ENCODE measurements around the gene SLC38A9. TPM values are rescaled to one million over a fixed set of nuclear protein-coding genes. Genes with fewer than 3 reads are reported as not detected.

Gene SLC38A9
- total and polyA plus RNA-seq, 2 donors (not counting 1 experiment from before 2014, with no cell fraction given): 23.4 to 36.3 TPM

GRCh38 chr5:55650386-55650785, 61.7 kb downstream of the SLC38A9 start:
- H3K4me3 Mint-ChIP-seq: no peak overlapping the region
- H3K27me3 Mint-ChIP-seq: no peaks in the 10 kb centered on the region
- no peak for DNase-seq
- H4K20me1 ChIP-seq (ENCODE audit: control insufficient read depth, insufficient read depth, low read length, poor library complexity, severe bottlenecking): no peaks in the 10 kb centered on the region
- H3K9me3 Mint-ChIP-seq (ENCODE audit: insufficient read depth): no peaks in the 10 kb centered on the region
- H3K27ac ChIP-seq (ENCODE audit: low read length in 2 of 2): no peak overlapping the region
- CTCF ChIA-PET: interaction anchor here (1.6 kb wide), 1 partner anchor 41 kb away, joined by 3 read pairs; no protein-coding TSS in a partner anchor
- ATAC-seq (ENCODE audit: low read depth): no peak
- H3K27ac Mint-ChIP-seq: no peak overlapping the region
- H2AFZ ChIP-seq (ENCODE audit: insufficient read depth, low read depth, low read length, poor library complexity, severe bottlenecking): no peak overlapping the region
- POLR2A ChIA-PET: no interaction called here
- no peak overlapping the region for H3K9ac ChIP-seq (ENCODE audit: low read length)
- no peaks in the 10 kb centered on the region for H3K4me1 ChIP-seq (ENCODE audit: control insufficient read depth in 2 of 2, insufficient read depth in 2 of 2, low read length in 2 of 2)
- no peak overlapping the region for H3K4me2 ChIP-seq (replicated peaks; ENCODE audit: low read depth, low read length, poor library complexity, severe bottlenecking)
- H3K79me2 ChIP-seq (ENCODE audit: control insufficient read depth, insufficient read depth, low read length): no peaks in the 10 kb centered on the region
- intact Hi-C loops (cut with micrococcal nuclease): no loop called here
- H3K27me3 ChIP-seq (replicated peaks in 1 of 4; ENCODE audit: control extremely low read depth in 1 of 4, control insufficient read depth in 3 of 4, insufficient read depth in 4 of 4, low read length in 3 of 4): no peaks in the 10 kb centered on the region
- no peak overlapping the region for H3K4me3 ChIP-seq (ENCODE audit: control extremely low read depth in 1 of 5, extremely low read depth in 1 of 5, insufficient read depth in 1 of 5, low read depth in 2 of 5, low read length in 4 of 5)
- H3K36me3 ChIP-seq (replicated peaks in 1 of 2; ENCODE audit: control extremely low read depth in 1 of 2, control insufficient read depth in 1 of 2, extremely low read depth in 1 of 2, insufficient read depth in 2 of 2, low read length in 1 of 2): peaks cover 3 to 13% of the 10 kb centered on the region in 2 experiments
- no CpG with 5 or more reads among the region's 3 CpGs for WGBS (ENCODE audit: insufficient coverage)
- no peaks in the 10 kb centered on the region for H3K9me3 ChIP-seq (ENCODE audit: control extremely low read depth in 1 of 3, control insufficient read depth in 2 of 3, insufficient read depth in 1 of 3, low read length in 2 of 3)
- TF ChIP-seq CTCF (IDR thresholded peaks at IDR 0.05): no peak
- H3K4me1 Mint-ChIP-seq: no peaks in the 10 kb centered on the region

DNA sequence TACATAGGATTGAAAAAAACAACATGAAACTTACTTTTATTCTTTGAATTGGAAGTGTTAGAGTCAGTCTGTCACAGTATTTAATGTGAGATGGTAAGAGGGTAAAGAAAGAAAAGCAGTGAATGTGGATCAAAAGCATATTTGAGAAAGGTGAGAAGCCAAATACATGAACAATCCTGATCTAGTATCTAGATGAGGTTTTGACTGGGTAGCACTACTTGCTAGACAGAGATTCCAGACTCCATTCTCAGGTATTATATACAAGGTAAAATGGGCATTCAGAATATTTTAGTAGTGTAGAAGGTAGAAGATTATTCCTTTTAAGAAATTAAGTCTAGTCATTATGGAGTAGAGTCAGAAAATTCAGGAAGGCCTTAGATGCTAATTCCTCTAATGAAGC, 62.2 kb downstream of the SLC38A9 start:
- no peak overlapping the region for H3K27ac ChIP-seq (ENCODE audit: low read length in 2 of 2)
- H3K4me1 ChIP-seq (ENCODE audit: control insufficient read depth in 2 of 2, insufficient read depth in 2 of 2, low read length in 2 of 2): no peaks in the 10 kb centered on the region
- POLR2A ChIA-PET: no interaction called here
- H3K27me3 Mint-ChIP-seq: no peaks in the 10 kb centered on the region
- no peak overlapping the region for H3K9ac ChIP-seq (ENCODE audit: low read length)
- H3K9me3 Mint-ChIP-seq (ENCODE audit: insufficient read depth): no peaks in the 10 kb centered on the region
- H3K27ac Mint-ChIP-seq: no peak overlapping the region
- H3K4me3 Mint-ChIP-seq: no peak overlapping the region
- no peaks in the 10 kb centered on the region for H3K9me3 ChIP-seq (ENCODE audit: control extremely low read depth in 1 of 3, control insufficient read depth in 2 of 3, insufficient read depth in 1 of 3, low read length in 2 of 3)
- H4K20me1 ChIP-seq (ENCODE audit: control insufficient read depth, insufficient read depth, low read length, poor library complexity, severe bottlenecking): no peaks in the 10 kb centered on the region
- no peak for ATAC-seq (ENCODE audit: low read depth)
- intact Hi-C loops (cut with micrococcal nuclease): no loop called here
- H3K4me3 ChIP-seq (ENCODE audit: control extremely low read depth in 1 of 5, extremely low read depth in 1 of 5, insufficient read depth in 1 of 5, low read depth in 2 of 5, low read length in 4 of 5): no peak overlapping the region
- H3K79me2 ChIP-seq (ENCODE audit: control insufficient read depth, insufficient read depth, low read length): no peaks in the 10 kb centered on the region
- no peaks in the 10 kb centered on the region for H3K4me1 Mint-ChIP-seq
- no peak overlapping the region for H3K4me2 ChIP-seq (replicated peaks; ENCODE audit: low read depth, low read length, poor library complexity, severe bottlenecking)
- H2AFZ ChIP-seq (ENCODE audit: insufficient read depth, low read depth, low read length, poor library complexity, severe bottlenecking): no peak overlapping the region
- DNase-seq: no peak
- TF ChIP-seq EZH2 (IDR thresholded peaks at IDR 0.05; ENCODE audit: borderline replicate concordance, insufficient read depth, low read depth, low read length, poor library complexity, severe bottlenecking) (no peak), CTCF (IDR thresholded peaks at IDR 0.05) (no peak)
- CTCF ChIA-PET: interaction anchor here (1.6 kb wide), 1 partner anchor 42 kb away, joined by 3 read pairs; no protein-coding TSS in a partner anchor
- H3K27me3 ChIP-seq (replicated peaks in 1 of 4; ENCODE audit: control extremely low read depth in 1 of 4, control insufficient read depth in 3 of 4, insufficient read depth in 4 of 4, low read length in 3 of 4): no peaks in the 10 kb centered on the region
- peaks cover 3 to 18% of the 10 kb centered on the region in 2 experiments for H3K36me3 ChIP-seq (replicated peaks in 1 of 2; ENCODE audit: control extremely low read depth in 1 of 2, control insufficient read depth in 1 of 2, extremely low read depth in 1 of 2, insufficient read depth in 2 of 2, low read length in 1 of 2)

Measured in B cell (primary cell).